Skin epidermis (tissue), 12 donors: ENCODE data around the gene NEIL1.
"Not testable (repeated sequence)": the region's sequence is repeated elsewhere in the genome, so short reads cannot be mapped to it uniquely, and the experiment has no call there.

ENCODE experiments used
- H3K27ac ChIP-seq, 21 experiments: fragments of 200-600 bp; sonication (generic) in 11 of 21; one replicate each; pipeline ENCODE4 v1.5.0; 2020; ENCODE audit warnings: mild to moderate bottlenecking in 3 of 21, inconsistent platforms in 2 of 21, moderate library complexity in 2 of 21
- H3K4me3 ChIP-seq, 7 experiments: fragments of 200-600 bp; sonication (generic) in 2 of 7; one replicate each; pipeline ENCODE4 v1.5.0; 2020; ENCODE audit warnings: inconsistent platforms in 2 of 7, mild to moderate bottlenecking in 2 of 7, moderate library complexity in 1 of 7

Gene NEIL1

GRCh38 chr15:75346796-75347221, at the start of gene NEIL1:
Gene NEIL1, plus strand, starts transcription at chr15:75347039. Its CDS starts 1,867 bp downstream, at chr15:75348906.
- Histone ChIP-seq H3K27ac (peak within 1 kb of the TSS in 17 of 21 experiments; percentile 15 to 81 (median 60)), H3K4me3 (peak within 1 kb of the TSS; percentile 53 to 86 (median 73))

- H3K4me3 ChIP-seq, H3K27ac ChIP-seq: not testable (repeated sequence)
Observed at GRCh38 chr15:75298541-75299310, 48.1 kb upstream of the NEIL1 start.

GRCh38 chr15:75299311-75299688, 47.5 kb upstream of the NEIL1 start:
- H3K4me3 ChIP-seq, H3K27ac ChIP-seq: not testable (repeated sequence)

- H3K27ac ChIP-seq, H3K4me3 ChIP-seq: not testable (repeated sequence)
Observed at GRCh38 chr15:75300026-75300425, 46.8 kb upstream of the NEIL1 start.

- no peak overlapping the region for H3K4me3 ChIP-seq
Observed at GRCh38 chr15:75302318-75302717, 44.5 kb upstream of the NEIL1 start.

GRCh38 chr15:75302753-75303152, 44.1 kb upstream of the NEIL1 start:
- H3K4me3 ChIP-seq, H3K27ac ChIP-seq: not testable (repeated sequence)

More at GRCh38 chr15:75302318-75302717, 44.5 kb upstream of the NEIL1 start:
- H3K27ac ChIP-seq: no peak overlapping the region

GRCh38 chr15:75306188-75306587, 40.7 kb upstream of the NEIL1 start:
- H3K4me3 ChIP-seq: no peak overlapping the region
- no peak overlapping the region for H3K27ac ChIP-seq

- Histone ChIP-seq H3K4me3 (no peak overlapping the region), H3K27ac (no peak overlapping the region)
Observed at GRCh38 chr15:75307778-75308390, 39.0 kb upstream of the NEIL1 start.

- no peak overlapping the region for H3K4me3 ChIP-seq
- no peak overlapping the region for H3K27ac ChIP-seq
Observed at GRCh38 chr15:75309711-75310110, 37.1 kb upstream of the NEIL1 start.

- H3K27ac ChIP-seq, H3K4me3 ChIP-seq: not testable (repeated sequence)
Observed at GRCh38 chr15:75312548-75312947, 34.3 kb upstream of the NEIL1 start.

GRCh38 chr15:75313116-75313845, 33.6 kb upstream of the NEIL1 start:
- no peak overlapping the region for H3K4me3 ChIP-seq
- no peak overlapping the region for H3K27ac ChIP-seq

GRCh38 chr15:75314552-75315290, 32.1 kb upstream of the NEIL1 start:
- Histone ChIP-seq H3K27ac (no peak overlapping the region), H3K4me3 (no peak overlapping the region)

- H3K4me3 ChIP-seq, H3K27ac ChIP-seq: not testable (repeated sequence)
Observed at GRCh38 chr15:75319231-75319897, 27.5 kb upstream of the NEIL1 start.

- Histone ChIP-seq H3K27ac (no peak overlapping the region), H3K4me3 (no peak overlapping the region)
Observed at GRCh38 chr15:75321711-75322110, 25.1 kb upstream of the NEIL1 start.

GRCh38 chr15:75325922-75326321, 20.9 kb upstream of the NEIL1 start:
- Histone ChIP-seq H3K4me3 (no peak overlapping the region), H3K27ac (no peak overlapping the region)

- Histone ChIP-seq H3K27ac (no peak overlapping the region), H3K4me3 (no peak overlapping the region)
Observed at GRCh38 chr15:75327005-75327404, 19.8 kb upstream of the NEIL1 start.

- Histone ChIP-seq H3K4me3 (no peak overlapping the region), H3K27ac (no peak overlapping the region)
Observed at GRCh38 chr15:75327491-75327890, 19.3 kb upstream of the NEIL1 start.

- H3K27ac ChIP-seq: no peak overlapping the region
- no peak overlapping the region for H3K4me3 ChIP-seq
Observed at GRCh38 chr15:75328493-75329314, 18.1 kb upstream of the NEIL1 start.

GRCh38 chr15:75329571-75329970, 17.3 kb upstream of the NEIL1 start:
- H3K4me3 ChIP-seq: no peak overlapping the region
- no peak overlapping the region for H3K27ac ChIP-seq
